Vagina (tissue), 2 donors: Measurements from ENCODE around the gene TSPAN13.

Source experiments
- POLR2A ChIP-seq, 2 donors: fragments of 450-650 bp; IDR thresholded peaks; one replicate each; pipeline ENCODE4 v1.6.1; 2017; ENCODE audit warnings: antibody characterized with exemption in 2 of 2, mild to moderate bottlenecking in 2 of 2, moderate library complexity in 2 of 2
- TF ChIP-seq, protein P1 (sequence below), 3 experiments: fragments of 450-650 bp in 2 of 3; fragments of 200-600 bp in 1 of 3; sonication (generic) in 1 of 3; IDR thresholded peaks; one replicate each; pipeline ENCODE4 v1.5.1; 2017 to 2019; ENCODE audit warnings: antibody characterized with exemption in 3 of 3, mild to moderate bottlenecking in 2 of 3, moderate library complexity in 2 of 3

DNA sequence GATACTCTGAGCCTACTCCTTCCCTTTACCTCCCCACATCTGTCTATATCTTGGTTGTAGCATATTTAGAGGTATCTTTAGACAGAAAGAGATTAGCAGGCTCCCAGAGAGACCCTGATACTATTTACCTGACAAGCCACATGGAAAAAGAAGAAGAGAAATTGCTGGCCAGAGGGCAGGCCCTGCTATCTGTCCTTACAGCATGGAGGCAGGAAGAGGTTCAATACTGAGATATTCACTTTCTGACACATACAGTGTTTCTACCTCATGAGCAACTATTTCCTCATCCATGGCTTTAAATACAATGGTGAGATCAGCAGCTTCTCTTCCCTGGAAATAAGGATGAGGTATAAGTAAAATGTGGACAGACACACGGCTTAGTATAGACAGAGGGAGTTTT lies 33.9 kb upstream of the TSPAN13 start:
- no peak for TF ChIP-seq POLR2A (IDR thresholded peaks at IDR 0.05)
- TF ChIP-seq, protein P1, sequence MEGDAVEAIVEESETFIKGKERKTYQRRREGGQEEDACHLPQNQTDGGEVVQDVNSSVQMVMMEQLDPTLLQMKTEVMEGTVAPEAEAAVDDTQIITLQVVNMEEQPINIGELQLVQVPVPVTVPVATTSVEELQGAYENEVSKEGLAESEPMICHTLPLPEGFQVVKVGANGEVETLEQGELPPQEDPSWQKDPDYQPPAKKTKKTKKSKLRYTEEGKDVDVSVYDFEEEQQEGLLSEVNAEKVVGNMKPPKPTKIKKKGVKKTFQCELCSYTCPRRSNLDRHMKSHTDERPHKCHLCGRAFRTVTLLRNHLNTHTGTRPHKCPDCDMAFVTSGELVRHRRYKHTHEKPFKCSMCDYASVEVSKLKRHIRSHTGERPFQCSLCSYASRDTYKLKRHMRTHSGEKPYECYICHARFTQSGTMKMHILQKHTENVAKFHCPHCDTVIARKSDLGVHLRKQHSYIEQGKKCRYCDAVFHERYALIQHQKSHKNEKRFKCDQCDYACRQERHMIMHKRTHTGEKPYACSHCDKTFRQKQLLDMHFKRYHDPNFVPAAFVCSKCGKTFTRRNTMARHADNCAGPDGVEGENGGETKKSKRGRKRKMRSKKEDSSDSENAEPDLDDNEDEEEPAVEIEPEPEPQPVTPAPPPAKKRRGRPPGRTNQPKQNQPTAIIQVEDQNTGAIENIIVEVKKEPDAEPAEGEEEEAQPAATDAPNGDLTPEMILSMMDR (IDR thresholded peaks at IDR 0.05), result no peak
